Testis (tissue), 3 donors: Measurements from ENCODE around the gene FARS2. TPM values are rescaled to one million over a fixed set of nuclear protein-coding genes. Genes with fewer than 3 reads are reported as not detected.

Source experiments
- DNase-seq: peaks from one replicate; pipeline ENCODE4 v3.0.0-alpha.2; 2019
- H3K27ac ChIP-seq, 2 donors: fragments of 200-600 bp; sonication (generic); one replicate each; pipeline ENCODE4 v1.5.1; 2019
- H3K27me3 ChIP-seq: fragments of 200-600 bp; sonication (generic); one replicate; pipeline ENCODE4 v1.5.1; 2019
- H3K36me3 ChIP-seq: fragments of 200-600 bp; sonication (generic); one replicate; pipeline ENCODE4 v1.5.1; 2017; ENCODE audit warnings: low read depth; ENCODE audit errors: missing control alignments
- H3K4me1 ChIP-seq: fragments of 200-600 bp; sonication (generic); one replicate; pipeline ENCODE4 v1.5.1; 2019
- H3K4me3 ChIP-seq, 2 donors: fragments of 200-600 bp; sonication (generic); one replicate each; pipeline ENCODE4 v1.5.1; 2017 to 2019
- H3K9me3 ChIP-seq: fragments of 200-600 bp; sonication (generic); one replicate; pipeline ENCODE4 v1.5.1; 2017
- POLR2A ChIP-seq: fragments of 450-650 bp; IDR thresholded peaks from one replicate; pipeline ENCODE4 v1.6.1; 2017; ENCODE audit warnings: antibody characterized with exemption, mild to moderate bottlenecking, moderate library complexity
- WGBS, 2 donors: methylation state at CpG; one replicate each; pipeline ENCODE4 v1.1.5; 2018; 5-methylcytosine and 5-hydroxymethylcytosine counted together
- intact Hi-C: fragments of 100-400 bp; cut with DNase I; formaldehyde crosslinking; loops from one replicate; pipeline ENCODE4 v1.15.1; 2023; ENCODE audit warnings: low total_unique reads
- polyA plus RNA-seq: library from polyadenylated mRNA; stranded (reverse); fragments of 350-450 nt; fragmentation: Illumina TruSeq; extraction: RNeasy Lipid Tissue Mini Kit (QIAGEN cat#74804); gene quantifications from one replicate; pipeline ENCODE4 v1.2.3, GENCODE V29; 2014; ENCODE audit warnings: low read depth, low replicate concordance; ENCODE audit not compliant: insufficient read depth
- total RNA-seq, 2 donors: library from RNA; depleted of rRNA; stranded (reverse); fragments of >200 nt; gene quantifications; one replicate each; pipeline ENCODE4 v1.2.3, GENCODE V29; 2016
- TF ChIP-seq, protein P1 (sequence below), 3 experiments: fragments of 450-650 bp in 2 of 3; fragments of 200-600 bp in 1 of 3; sonication (generic) in 1 of 3; IDR thresholded peaks; one replicate each; pipeline ENCODE4 v1.5.1; 2016 to 2019; ENCODE audit warnings: antibody characterized with exemption in 3 of 3, mild to moderate bottlenecking in 2 of 3, moderate library complexity in 1 of 3

The FARS2 gene
- total and polyA plus RNA-seq, 3 donors from 2014 or later = 15.4 to 26.8 (median 22.1) TPM

DNA sequence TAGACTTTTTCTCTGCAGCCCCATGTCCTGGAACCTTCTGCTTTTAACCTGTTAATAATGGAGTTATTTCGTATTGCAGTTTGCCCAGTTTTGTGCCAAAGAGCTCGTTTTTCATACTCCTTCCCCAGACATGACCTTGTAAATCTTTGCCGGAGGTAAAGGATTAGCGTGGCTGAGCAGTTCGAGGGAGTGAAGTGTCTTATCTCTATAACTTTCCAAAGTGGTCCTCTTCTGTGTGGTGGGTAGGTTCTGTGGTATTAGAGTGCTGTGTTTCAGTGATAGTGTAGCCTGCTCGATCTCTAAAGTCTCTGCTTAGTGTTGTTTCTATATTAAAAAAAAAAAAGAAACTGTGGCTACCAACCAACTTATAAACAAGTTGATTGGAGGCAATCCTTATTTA, 67.5 kb downstream of the FARS2 start:
- 52 to 70% methylated on average over 6 of the region's 6 CpGs for WGBS, 2 donors
- H3K27me3 ChIP-seq = no peaks in the 10 kb centered on the region
- intact Hi-C loops = no loop called here
- H3K4me3 ChIP-seq = no peak overlapping the region
- no peaks in the 10 kb centered on the region for H3K36me3 ChIP-seq
- H3K27ac ChIP-seq = no peak overlapping the region
- no peaks in the 10 kb centered on the region for H3K9me3 ChIP-seq
- TF ChIP-seq POLR2A = no peak
- TF ChIP-seq, protein P1, sequence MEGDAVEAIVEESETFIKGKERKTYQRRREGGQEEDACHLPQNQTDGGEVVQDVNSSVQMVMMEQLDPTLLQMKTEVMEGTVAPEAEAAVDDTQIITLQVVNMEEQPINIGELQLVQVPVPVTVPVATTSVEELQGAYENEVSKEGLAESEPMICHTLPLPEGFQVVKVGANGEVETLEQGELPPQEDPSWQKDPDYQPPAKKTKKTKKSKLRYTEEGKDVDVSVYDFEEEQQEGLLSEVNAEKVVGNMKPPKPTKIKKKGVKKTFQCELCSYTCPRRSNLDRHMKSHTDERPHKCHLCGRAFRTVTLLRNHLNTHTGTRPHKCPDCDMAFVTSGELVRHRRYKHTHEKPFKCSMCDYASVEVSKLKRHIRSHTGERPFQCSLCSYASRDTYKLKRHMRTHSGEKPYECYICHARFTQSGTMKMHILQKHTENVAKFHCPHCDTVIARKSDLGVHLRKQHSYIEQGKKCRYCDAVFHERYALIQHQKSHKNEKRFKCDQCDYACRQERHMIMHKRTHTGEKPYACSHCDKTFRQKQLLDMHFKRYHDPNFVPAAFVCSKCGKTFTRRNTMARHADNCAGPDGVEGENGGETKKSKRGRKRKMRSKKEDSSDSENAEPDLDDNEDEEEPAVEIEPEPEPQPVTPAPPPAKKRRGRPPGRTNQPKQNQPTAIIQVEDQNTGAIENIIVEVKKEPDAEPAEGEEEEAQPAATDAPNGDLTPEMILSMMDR (IDR thresholded peaks at IDR 0.05) = no peak
- H3K4me1 ChIP-seq = no peaks in the 10 kb centered on the region
- DNase-seq = no peak

DNA sequence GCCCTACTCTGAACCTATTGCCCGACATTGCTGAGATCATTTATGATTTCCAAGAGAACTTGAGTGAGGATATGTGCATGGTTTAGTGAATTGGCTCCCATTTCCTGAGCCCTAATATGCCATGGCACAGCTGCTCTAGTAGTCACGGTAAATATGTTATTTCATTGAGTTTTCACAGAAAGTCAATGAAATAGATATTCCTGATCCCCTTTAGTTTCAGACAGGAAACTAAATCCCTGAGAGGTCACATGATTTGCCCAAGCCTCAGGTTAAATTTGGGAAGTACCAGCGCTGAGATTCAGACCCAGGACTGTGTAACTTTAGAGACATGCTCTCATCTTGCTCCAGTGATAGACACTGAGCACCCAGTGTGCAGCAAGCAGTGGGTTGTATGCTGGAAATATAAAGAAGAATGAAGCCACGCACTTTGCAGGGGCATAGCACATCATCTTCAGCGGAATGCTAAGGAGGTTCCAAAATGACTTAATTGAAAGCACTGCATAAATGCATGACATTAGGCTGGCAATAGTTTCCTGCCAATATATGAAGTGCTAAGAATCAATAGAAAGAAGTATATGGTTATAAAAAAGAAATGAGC, 70.6 kb downstream of the FARS2 start:
- DNase-seq = no peak
- no peaks in the 10 kb centered on the region for H3K4me1 ChIP-seq
- no peak overlapping the region for H3K4me3 ChIP-seq
- H3K27ac ChIP-seq = no peak overlapping the region
- no peaks in the 10 kb centered on the region for H3K27me3 ChIP-seq
- TF ChIP-seq, protein P1 (IDR thresholded peaks at IDR 0.05) = no peak
- TF ChIP-seq POLR2A = no peak
- intact Hi-C loops = no loop called here
- no peaks in the 10 kb centered on the region for H3K36me3 ChIP-seq
- 93 to 98% methylated on average over 4 to 5 of the region's 5 CpGs for WGBS, 2 donors
- no peaks in the 10 kb centered on the region for H3K9me3 ChIP-seq

DNA sequence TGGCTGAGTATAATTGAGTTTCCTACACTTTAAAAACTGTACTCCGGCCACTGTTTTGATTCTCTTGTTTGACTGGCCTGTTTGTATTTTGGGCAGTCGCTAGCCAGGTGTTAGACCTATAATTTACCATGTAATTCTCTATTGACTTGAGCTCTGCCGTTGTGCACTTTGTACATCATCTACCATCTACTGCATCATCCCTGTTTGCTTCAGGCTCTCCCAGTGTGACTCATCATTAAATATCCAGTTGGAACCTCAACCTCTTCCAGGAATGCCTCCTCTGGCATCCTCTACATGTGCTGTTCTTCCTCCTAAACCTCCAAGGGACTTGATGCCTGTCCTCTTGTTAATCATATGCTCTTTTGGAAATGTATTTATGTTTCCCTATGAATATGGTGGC, 72.3 kb downstream of the FARS2 start:
- no peaks in the 10 kb centered on the region for H3K4me1 ChIP-seq
- WGBS, 2 donors = 97 to 100% methylated on average over 3 of the region's 3 CpGs
- no peaks in the 10 kb centered on the region for H3K36me3 ChIP-seq
- H3K27me3 ChIP-seq = no peaks in the 10 kb centered on the region
- TF ChIP-seq POLR2A = no peak
- H3K4me3 ChIP-seq = no peak overlapping the region
- no peak for DNase-seq
- H3K9me3 ChIP-seq = no peaks in the 10 kb centered on the region
- intact Hi-C loops = no loop called here
- no peak overlapping the region for H3K27ac ChIP-seq

DNA sequence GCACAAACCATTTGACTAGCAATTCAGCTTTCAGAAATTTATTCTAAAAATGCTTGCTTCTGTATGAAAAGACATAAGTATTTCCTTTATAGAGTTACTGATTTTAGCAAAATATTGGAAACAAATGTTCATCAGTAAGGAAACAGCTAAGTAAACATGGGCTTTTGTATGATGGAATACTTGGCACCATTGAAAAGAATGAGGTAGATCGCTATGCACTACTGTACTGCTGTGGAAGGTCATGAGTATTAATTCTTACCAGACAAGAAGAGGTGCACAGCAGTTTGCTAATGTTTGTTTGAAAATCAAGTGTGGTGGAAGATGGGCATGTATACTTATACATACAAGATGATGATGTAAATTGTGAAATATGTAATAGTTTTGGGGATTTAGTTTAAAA, 73.0 kb downstream of the FARS2 start:
- no peaks in the 10 kb centered on the region for H3K4me1 ChIP-seq

DNA sequence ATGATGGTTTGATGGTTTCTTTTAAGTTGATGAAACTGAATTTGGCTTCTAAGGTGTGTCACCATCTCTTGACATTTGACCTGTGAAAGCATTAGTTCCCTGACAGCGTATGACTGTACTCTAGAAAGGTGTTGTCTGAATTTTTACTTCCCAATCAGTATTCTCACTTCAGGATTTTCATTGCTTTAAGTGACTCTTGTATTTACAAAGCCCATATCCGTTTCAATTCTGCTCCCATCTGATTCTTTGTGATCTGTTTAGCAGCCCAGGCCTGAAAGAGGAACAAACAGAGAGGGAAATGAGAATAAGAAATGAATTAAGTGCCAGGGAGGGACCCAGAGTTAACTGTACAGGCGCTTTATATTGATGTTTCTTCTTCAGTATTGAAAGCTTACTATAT, 73.7 kb downstream of the FARS2 start:
- TF ChIP-seq POLR2A = no peak
- TF ChIP-seq, protein P1 (IDR thresholded peaks at IDR 0.05) = no peak
- Histone ChIP-seq H3K4me1 (no peaks in the 10 kb centered on the region), H3K4me3 (no peak overlapping the region), H3K27me3 (no peaks in the 10 kb centered on the region), H3K36me3 (no peaks in the 10 kb centered on the region), H3K27ac (no peak overlapping the region), H3K9me3 (no peaks in the 10 kb centered on the region)
- WGBS, 2 donors = 74 to 75% methylated on average over 3 of the region's 3 CpGs
- no peak for DNase-seq
- intact Hi-C loops = no loop called here

More for the DNA sequence above, 73.0 kb downstream of the FARS2 start:
- DNase-seq = no peak
- intact Hi-C loops = no loop called here
- Histone ChIP-seq H3K36me3 (no peaks in the 10 kb centered on the region), H3K4me3 (no peak overlapping the region), H3K9me3 (no peaks in the 10 kb centered on the region), H3K27me3 (no peaks in the 10 kb centered on the region), H3K27ac (no peak overlapping the region)
- TF ChIP-seq, protein P1 (IDR thresholded peaks at IDR 0.05) = no peak
- TF ChIP-seq POLR2A = no peak
- 59 to 73% methylated on average over 1 of the region's 1 CpG for WGBS, 2 donors
